HG02610 (cell line): ENCODE results near the gene NLRC3.
"Not testable (repeated sequence)": the region's sequence is repeated elsewhere in the genome, so short reads cannot be mapped to it uniquely, and the experiment has no call there.

ENCODE experiments used
- ATAC-seq: cut with Tn5 transposase; IDR thresholded peaks from one replicate; pipeline ENCODE4 v1.9.1; 2021; ENCODE audit warnings: mild to moderate bottlenecking, moderate library complexity; ENCODE audit not compliant: unreplicated experiment

NLRC3 gene

GRCh38 chr16:3577302-3577752, at the start of gene NLRC3:
Gene NLRC3 (minus strand): TSS chr16:3577403. CDS start chr16:3565036, 12,367 bp downstream.
- ATAC-seq = peak; percentile 32

GRCh38 chr16:3625911-3626732, 48.9 kb upstream of the NLRC3 start:
- peak; percentile 79 for ATAC-seq

- no peak for ATAC-seq
These were observed 48.1 kb upstream of the NLRC3 start for GRCh38 chr16:3625331-3625730.

- ATAC-seq = no peak
These were observed 46.4 kb upstream of the NLRC3 start for GRCh38 chr16:3623642-3624041.

- ATAC-seq = no peak
These were observed 41.6 kb upstream of the NLRC3 start for GRCh38 chr16:3618769-3619141.

- no peak for ATAC-seq
These were observed 35.6 kb upstream of the NLRC3 start for GRCh38 chr16:3612510-3613466.

GRCh38 chr16:3611146-3611975, 34.2 kb upstream of the NLRC3 start, which contains the start of gene SLX4:
Gene SLX4 (minus strand): TSS chr16:3611606. CDS start chr16:3608964, 2,642 bp downstream.
- ATAC-seq = peak; percentile 85

GRCh38 chr16:3610698-3611145, 33.5 kb upstream of the NLRC3 start:
- ATAC-seq = peak; percentile 13

GRCh38 chr16:3609895-3610697, 32.9 kb upstream of the NLRC3 start:
- no peak for ATAC-seq

- not testable (repeated sequence) for ATAC-seq
These were observed 31.8 kb upstream of the NLRC3 start for GRCh38 chr16:3608976-3609375.

- ATAC-seq = no peak
These were observed 30.9 kb upstream of the NLRC3 start for GRCh38 chr16:3608069-3608468.

- ATAC-seq = no peak
These were observed 30.4 kb upstream of the NLRC3 start for GRCh38 chr16:3607634-3608033.

- no peak for ATAC-seq
These were observed 30.0 kb upstream of the NLRC3 start for GRCh38 chr16:3607161-3607560.

- no peak for ATAC-seq
These were observed 29.2 kb upstream of the NLRC3 start for GRCh38 chr16:3606441-3606840.

- ATAC-seq = no peak
These were observed 25.1 kb upstream of the NLRC3 start for GRCh38 chr16:3602320-3602653.

- ATAC-seq = no peak
These were observed 24.6 kb upstream of the NLRC3 start for GRCh38 chr16:3601614-3602319.

- ATAC-seq = no peak
These were observed 22.7 kb upstream of the NLRC3 start for GRCh38 chr16:3599922-3600321.

GRCh38 chr16:3599121-3599520, 21.9 kb upstream of the NLRC3 start:
- ATAC-seq = no peak

- ATAC-seq = no peak
These were observed 21.0 kb upstream of the NLRC3 start for GRCh38 chr16:3598236-3598635.
